GM18498 (cell line): ENCODE data around the gene AKT1.
"Not testable (repeated sequence)": the region's sequence is repeated elsewhere in the genome, so short reads cannot be mapped to it uniquely, and the experiment has no call there.

Experiments
- ATAC-seq: cut with Tn5 transposase; IDR thresholded peaks from one replicate; pipeline ENCODE4 v1.9.1; 2021; ENCODE audit warnings: mild to moderate bottlenecking, moderate library complexity; ENCODE audit not compliant: unreplicated experiment

Gene AKT1

GRCh38 chr14:104794993-104795780 is at the start of gene AKT1:
Gene AKT1 (minus strand): TSS chr14:104795748. CDS start chr14:104792643, 3,105 bp downstream.
- ATAC-seq = peak; percentile 48

GRCh38 chr14:104845033-104845666 is 49.6 kb upstream of the AKT1 start:
- no peak for ATAC-seq

- ATAC-seq = no peak
Measured at GRCh38 chr14:104844306-104845032, 48.9 kb upstream of the AKT1 start.

- no peak for ATAC-seq
Measured at GRCh38 chr14:104843442-104844305, 48.1 kb upstream of the AKT1 start.

GRCh38 chr14:104843006-104843405 is 47.5 kb upstream of the AKT1 start:
- ATAC-seq = no peak

- ATAC-seq = no peak
Measured at GRCh38 chr14:104841730-104842129, 46.2 kb upstream of the AKT1 start.

- ATAC-seq = not testable (repeated sequence)
Measured at GRCh38 chr14:104836171-104836935, 40.8 kb upstream of the AKT1 start.

GRCh38 chr14:104830781-104831180 is 35.2 kb upstream of the AKT1 start:
- ATAC-seq = no peak

- no peak for ATAC-seq
Measured at GRCh38 chr14:104827177-104828055, 31.9 kb upstream of the AKT1 start.

- no peak for ATAC-seq
Measured at GRCh38 chr14:104826861-104827176, 31.3 kb upstream of the AKT1 start.

GRCh38 chr14:104826189-104826860 is 30.8 kb upstream of the AKT1 start:
- peak; percentile 78 for ATAC-seq

GRCh38 chr14:104824353-104824997 is 28.9 kb upstream of the AKT1 start:
- no peak for ATAC-seq

GRCh38 chr14:104822821-104823615 is 27.5 kb upstream of the AKT1 start:
- no peak for ATAC-seq

GRCh38 chr14:104821971-104822608 is 26.5 kb upstream of the AKT1 start:
- ATAC-seq = no peak

GRCh38 chr14:104821229-104821945 is 25.8 kb upstream of the AKT1 start:
- ATAC-seq = no peak

- ATAC-seq = no peak
Measured at GRCh38 chr14:104820669-104821228, 25.2 kb upstream of the AKT1 start.
